H9 (cell line): Measurements from ENCODE around the gene THSD4. TPM values are rescaled to one million over a fixed set of nuclear protein-coding genes. Genes with fewer than 3 reads are reported as not detected.

Experiments used
- DNase-seq: peaks from one replicate; pipeline ENCODE4 v3.0.0-alpha.2; 2017
- H2AFZ ChIP-seq: one replicate; pipeline ENCODE4 v1.6.1; 2013; ENCODE audit warnings: mild to moderate bottlenecking, low read length, control low read depth, moderate library complexity
- H2AK5ac ChIP-seq: 2 replicates; pipeline ENCODE4 v1.6.1; 2013; ENCODE audit warnings: low read length, control low read depth, mixed read lengths; ENCODE audit not compliant: insufficient read length
- H2BK120ac ChIP-seq: one replicate; pipeline ENCODE4 v1.6.1; 2013; ENCODE audit warnings: low read depth, mild to moderate bottlenecking, low read length, control low read depth, inconsistent platforms; ENCODE audit not compliant: poor library complexity, severe bottlenecking
- H2BK12ac ChIP-seq: 2 replicates; pipeline ENCODE4 v1.6.1; 2013; ENCODE audit warnings: low read length, control low read depth, mixed read lengths, low read depth; ENCODE audit not compliant: insufficient read length
- H2BK15ac ChIP-seq: 2 replicates; pipeline ENCODE4 v1.6.1; 2013; ENCODE audit warnings: low read depth, low read length, control low read depth
- H2BK20ac ChIP-seq: one replicate; pipeline ENCODE4 v1.6.1; 2013; ENCODE audit warnings: low read depth, mild to moderate bottlenecking, low read length, control low read depth, inconsistent platforms; ENCODE audit not compliant: poor library complexity, severe bottlenecking
- H2BK5ac ChIP-seq: 2 replicates; pipeline ENCODE4 v1.6.1; 2013; ENCODE audit warnings: low read length, control low read depth, mixed read lengths; ENCODE audit not compliant: insufficient read length
- H3K14ac ChIP-seq: 2 replicates; pipeline ENCODE4 v1.6.1; 2013; ENCODE audit warnings: low read length, control low read depth; ENCODE audit not compliant: insufficient read depth
- H3K18ac ChIP-seq: 2 replicates; pipeline ENCODE4 v1.6.1; 2013; ENCODE audit warnings: low read depth, mild to moderate bottlenecking, mixed read lengths, low read length, control low read depth; ENCODE audit not compliant: insufficient read length
- H3K23ac ChIP-seq: 2 replicates; pipeline ENCODE4 v1.6.1; 2013; ENCODE audit warnings: low read length, control low read depth, mixed read lengths, low read depth; ENCODE audit not compliant: insufficient read length
- H3K23me2 ChIP-seq: 2 replicates; pipeline ENCODE4 v1.6.1; 2013; ENCODE audit warnings: low read depth, mild to moderate bottlenecking, mixed read lengths, low read length, control low read depth; ENCODE audit not compliant: insufficient read length, poor library complexity, severe bottlenecking
- H3K27ac ChIP-seq: 2 replicates; pipeline ENCODE4 v1.5.1; 2013; ENCODE audit warnings: low read length, control low read depth, mixed read lengths, low read depth; ENCODE audit not compliant: insufficient read length
- H3K27me3 ChIP-seq: 2 replicates; pipeline ENCODE4 v1.6.1; 2013; ENCODE audit warnings: low read length, control low read depth, inconsistent platforms; ENCODE audit not compliant: insufficient read depth
- H3K4ac ChIP-seq: 2 replicates; pipeline ENCODE4 v1.6.1; 2013; ENCODE audit warnings: low read depth, mild to moderate bottlenecking, control low read depth, inconsistent platforms, low read length, moderate library complexity
- H3K4me1 ChIP-seq: 2 replicates; pipeline ENCODE4 v1.6.1; 2013; ENCODE audit warnings: low read length, control low read depth, inconsistent platforms; ENCODE audit not compliant: insufficient read depth
- H3K4me2 ChIP-seq: 2 replicates; pipeline ENCODE4 v1.6.1; 2013; ENCODE audit warnings: low read length, control low read depth, mixed read lengths; ENCODE audit not compliant: insufficient read length, insufficient read depth
- H3K56ac ChIP-seq: 2 replicates; pipeline ENCODE4 v1.6.1; 2013; ENCODE audit warnings: low read depth, mild to moderate bottlenecking, mixed read lengths, low read length, control low read depth; ENCODE audit not compliant: insufficient read length
- H3K79me1 ChIP-seq: 2 replicates; pipeline ENCODE4 v1.6.1; 2013; ENCODE audit warnings: low read depth, mild to moderate bottlenecking, moderate library complexity, low read length, control low read depth, inconsistent platforms; ENCODE audit not compliant: insufficient read depth, poor library complexity, severe bottlenecking
- H3K79me2 ChIP-seq: 2 replicates; pipeline ENCODE4 v1.6.1; 2013; ENCODE audit warnings: low read length, control low read depth, inconsistent platforms; ENCODE audit not compliant: insufficient read depth
- H3K9ac ChIP-seq: 2 replicates; pipeline ENCODE4 v1.6.1; 2013; ENCODE audit warnings: low read length, control low read depth, mixed read lengths; ENCODE audit not compliant: insufficient read length; ENCODE audit errors: extremely low read depth
- H3K9me3 ChIP-seq: one replicate; pipeline ENCODE4 v1.6.1; 2013; ENCODE audit warnings: low read depth, low read length, inconsistent platforms; ENCODE audit not compliant: control insufficient read depth
- H3T11ph ChIP-seq: one replicate; pipeline ENCODE4 v1.6.1; 2013; ENCODE audit warnings: mild to moderate bottlenecking, low read length, control low read depth, inconsistent platforms
- H4K20me1 ChIP-seq: one replicate; pipeline ENCODE4 v1.6.1; 2013; ENCODE audit not compliant: control insufficient read depth, insufficient read length, insufficient read depth
- H4K5ac ChIP-seq: 2 replicates; pipeline ENCODE4 v1.6.1; 2013; ENCODE audit warnings: low read depth, mild to moderate bottlenecking, mixed read lengths, low read length, control low read depth; ENCODE audit not compliant: insufficient read length
- H4K8ac ChIP-seq: replicated peaks from 2 replicates; pipeline ENCODE4 v1.6.1; 2013; ENCODE audit warnings: low read length, control low read depth, mixed read lengths, low read depth; ENCODE audit not compliant: insufficient read length
- H4K91ac ChIP-seq: 2 replicates; pipeline ENCODE4 v1.6.1; 2013; ENCODE audit warnings: low read depth, mild to moderate bottlenecking, moderate library complexity, mixed read lengths, low read length, control low read depth; ENCODE audit not compliant: insufficient read length
- H3K27ac Mint-ChIP-seq, 3 experiments: 2 replicates in 2 of 3; 3 replicates in 1 of 3; pipeline ENCODE4 v1.8.0; 2020 to 2021; ENCODE audit warnings: mixed read lengths in 3 of 3, mild to moderate bottlenecking in 1 of 3, moderate library complexity in 1 of 3
- H3K27me3 Mint-ChIP-seq: 2 replicates; pipeline ENCODE4 v1.8.0; 2021; ENCODE audit warnings: low read depth, mild to moderate bottlenecking, moderate library complexity, mixed read lengths
- H3K36me3 Mint-ChIP-seq, 3 experiments: 2 replicates in 2 of 3; 3 replicates in 1 of 3; pipeline ENCODE4 v1.8.0; 2020 to 2021; ENCODE audit warnings: low read depth in 3 of 3, mixed read lengths in 3 of 3; ENCODE audit not compliant: insufficient read depth in 1 of 3
- H3K4me1 Mint-ChIP-seq, 2 experiments: 2 replicates each; pipeline ENCODE4 v1.8.0; 2020; ENCODE audit warnings: mixed read lengths in 2 of 2
- H3K4me3 Mint-ChIP-seq, 2 experiments: 2 replicates in 1 of 2; 3 replicates in 1 of 2; pipeline ENCODE4 v1.8.0; 2020 to 2021; ENCODE audit warnings: mild to moderate bottlenecking in 2 of 2, mixed read lengths in 2 of 2, moderate library complexity in 1 of 2
- H3K9me3 Mint-ChIP-seq, 2 experiments: 2 replicates in 1 of 2; 3 replicates in 1 of 2; pipeline ENCODE4 v1.8.0; 2020; ENCODE audit warnings: mild to moderate bottlenecking in 2 of 2, mixed read lengths in 2 of 2, moderate library complexity in 1 of 2
- CTCF ChIP-seq: fragments of 200-600 bp; sonication (generic); conservative IDR thresholded peaks from 3 replicates; pipeline ENCODE4 v1.8.0; 2021; ENCODE audit warnings: antibody characterized with exemption, mild to moderate bottlenecking
- WGBS: extraction: QIAGEN DNeasy Blood & Tissue Kit; methylation state at CpG from one replicate; pipeline ENCODE4 v1.1.7; 2013; ENCODE audit warnings: missing lambda C conversion rate, low lambda C conversion rate, mixed read lengths; ENCODE audit not compliant: insufficient read length; ENCODE audit errors: extremely low coverage; 5-methylcytosine and 5-hydroxymethylcytosine counted together
- total RNA-seq: library from RNA; stranded (reverse); gene quantifications from 2 replicates; pipeline ENCODE4 v1.2.1, GENCODE V29; 2021

The THSD4 gene
- total RNA-seq, 1 experiment from 2014 or later, result 5.5 TPM

- no peak for TF ChIP-seq CTCF
- Histone ChIP-seq H2BK120ac (no peak overlapping the region), H3K79me1 (no peaks in the 10 kb centered on the region), H2BK20ac (no peak overlapping the region), H3T11ph (no peak overlapping the region), H3K4me2 (no peak overlapping the region), H3K4ac (no peak overlapping the region), H2BK5ac (no peak overlapping the region), H3K79me2 (no peaks in the 10 kb centered on the region), H3K14ac (no peak overlapping the region), H4K91ac (no peak overlapping the region), H2BK15ac (no peak overlapping the region), H3K23ac (no peak overlapping the region), H4K5ac (no peak overlapping the region), H2AFZ (no peak overlapping the region), H3K56ac (no peak overlapping the region), H2BK12ac (no peak overlapping the region), H4K20me1 (peaks cover 2% of the 10 kb centered on the region), H3K4me1 (peaks cover 4% of the 10 kb centered on the region; the same call in 1 of the 2 replicates), H3K27me3 (peaks cover 6% of the 10 kb centered on the region; the same call in 1 of the 2 replicates), H3K9ac (no peak overlapping the region), H3K18ac (no peak overlapping the region), H4K8ac (no peak overlapping the region), H3K27ac (no peak overlapping the region), H3K9me3 (no peaks in the 10 kb centered on the region), H2AK5ac (no peak overlapping the region), H3K23me2 (peaks cover 8% of the 10 kb centered on the region)
- Mint-ChIP-seq H3K9me3 (no peaks in the 10 kb centered on the region), H3K27me3 (peaks cover 30% of the 10 kb centered on the region), H3K4me3 (no peak overlapping the region), H3K27ac (no peak overlapping the region), H3K36me3 (no peaks in the 10 kb centered on the region), H3K4me1 (peaks cover 49 to 57% of the 10 kb centered on the region in 2 experiments)
- no CpG with 5 or more reads among the region's 8 CpGs for WGBS
- no peak for DNase-seq
Observed at GRCh38 chr15:71120428-71120944, 5.2 kb downstream of the THSD4 start.
